MM.1S (cell line): ENCODE results near the gene PRRG4.
"Not testable (repeated sequence)": the region's sequence is repeated elsewhere in the genome, so short reads cannot be mapped to it uniquely, and the experiment has no call there.

Experiments
- DNase-seq: peaks from one replicate; pipeline ENCODE4 v3.0.0-alpha.2; 2015
- H2AFZ ChIP-seq: fragments of 300-600 bp; sonication (generic); 2 replicates; pipeline ENCODE4 v1.6.0; 2016; ENCODE audit warnings: antibody characterized with exemption, low read length
- H3F3A ChIP-seq: fragments of 300-600 bp; sonication (generic); 2 replicates; pipeline ENCODE4 v1.6.1; 2016; ENCODE audit warnings: mild to moderate bottlenecking, antibody characterized with exemption, low read length, moderate library complexity, mixed read lengths; ENCODE audit not compliant: insufficient read depth
- H3K27ac ChIP-seq: fragments of 300-600 bp; sonication (generic); 2 replicates; pipeline ENCODE4 v1.5.1; 2016; ENCODE audit warnings: mild to moderate bottlenecking, low read length
- H3K27me3 ChIP-seq: fragments of 300-600 bp; sonication (generic); replicated peaks from 2 replicates; pipeline ENCODE4 v1.6.0; 2016; ENCODE audit warnings: low read length; ENCODE audit not compliant: insufficient read depth
- H3K36me3 ChIP-seq: fragments of 300-600 bp; sonication (generic); replicated peaks from 2 replicates; pipeline ENCODE4 v1.6.1; 2016; ENCODE audit warnings: mild to moderate bottlenecking, low read length, mixed read lengths; ENCODE audit not compliant: insufficient read depth
- H3K4me1 ChIP-seq: fragments of 300-600 bp; sonication (generic); 2 replicates; pipeline ENCODE4 v1.6.1; 2016; ENCODE audit warnings: low read length, mixed read lengths
- H3K4me2 ChIP-seq: fragments of 300-600 bp; sonication (generic); 2 replicates; pipeline ENCODE4 v1.6.0; 2016; ENCODE audit warnings: low read depth, low read length
- H3K4me3 ChIP-seq: fragments of 300-600 bp; sonication (generic); 2 replicates; pipeline ENCODE4 v1.5.1; 2016; ENCODE audit warnings: low read length, mixed read lengths
- H3K79me2 ChIP-seq: fragments of 300-600 bp; sonication (generic); 2 replicates; pipeline ENCODE4 v1.6.1; 2016; ENCODE audit warnings: mixed run types, low read length, mixed read lengths
- H3K9ac ChIP-seq: fragments of 300-600 bp; sonication (generic); 2 replicates; pipeline ENCODE4 v1.6.1; 2016; ENCODE audit warnings: low read length, mixed read lengths
- H3K9me2 ChIP-seq: fragments of 300-600 bp; sonication (generic); replicated peaks from 2 replicates; pipeline ENCODE4 v1.6.1; 2016; ENCODE audit warnings: mild to moderate bottlenecking, low read length, mixed read lengths; ENCODE audit not compliant: insufficient read depth
- H3K9me3 ChIP-seq: fragments of 300-600 bp; sonication (generic); replicated peaks from 2 replicates; pipeline ENCODE4 v1.6.1; 2016; ENCODE audit warnings: mild to moderate bottlenecking, low read length, mixed read lengths; ENCODE audit not compliant: insufficient read depth
- H4K20me1 ChIP-seq: fragments of 300-600 bp; sonication (generic); 2 replicates; pipeline ENCODE4 v1.6.1; 2016; ENCODE audit warnings: mild to moderate bottlenecking, low read length, moderate library complexity, mixed read lengths; ENCODE audit not compliant: insufficient read depth
- CTCF ChIP-seq: fragments of 300-600 bp; sonication (generic); IDR thresholded peaks from 2 replicates; pipeline ENCODE4 v1.5.1; 2016; ENCODE audit warnings: antibody characterized with exemption, low read length, mixed read lengths
- EZH2 ChIP-seq: fragments of 300-600 bp; sonication (generic); optimal IDR thresholded peaks from 2 replicates; pipeline ENCODE3; 2017; ENCODE audit warnings: low read depth, mild to moderate bottlenecking, antibody characterized with exemption, low read length, mixed read lengths
- EZH2phosphoT487 ChIP-seq: fragments of 300-600 bp; sonication (generic); IDR thresholded peaks from 2 replicates; pipeline ENCODE4 v1.6.1; 2018; ENCODE audit warnings: antibody characterized with exemption, low read length

Gene PRRG4

GRCh38 chr11:32861850-32862577 lies 32.3 kb downstream of the PRRG4 start:
- no peak for DNase-seq
- no peak for TF ChIP-seq EZH2phosphoT487
- TF ChIP-seq CTCF: no peak
- no peak for TF ChIP-seq EZH2
- no peak overlapping the region for H3K4me2 ChIP-seq
- no peaks in the 10 kb centered on the region for H3K79me2 ChIP-seq
- no peaks in the 10 kb centered on the region for H3K27me3 ChIP-seq
- no peak overlapping the region for H3K9ac ChIP-seq
- no peaks in the 10 kb centered on the region for H3K4me1 ChIP-seq
- H3F3A ChIP-seq: 0 out of 2 replicates have a peak, but pooled peaks cover 2% of the 10 kb centered on the region
- no peak overlapping the region for H3K27ac ChIP-seq
- no peak overlapping the region for H3K4me3 ChIP-seq
- H3K9me3 ChIP-seq: no peaks in the 10 kb centered on the region
- no peaks in the 10 kb centered on the region for H3K9me2 ChIP-seq
- H2AFZ ChIP-seq: no peak overlapping the region
- H3K36me3 ChIP-seq: no peaks in the 10 kb centered on the region
- H4K20me1 ChIP-seq: no peaks in the 10 kb centered on the region

- Histone ChIP-seq H3K9me3 (no peaks in the 10 kb centered on the region), H3F3A (0 out of 2 replicates have a peak, but pooled peaks cover 3% of the 10 kb centered on the region), H3K27ac (no peak overlapping the region), H2AFZ (no peak overlapping the region), H3K36me3 (no peaks in the 10 kb centered on the region), H3K4me2 (no peak overlapping the region), H3K4me1 (no peaks in the 10 kb centered on the region), H3K4me3 (no peak overlapping the region), H4K20me1 (no peaks in the 10 kb centered on the region), H3K9me2 (no peaks in the 10 kb centered on the region), H3K79me2 (no peaks in the 10 kb centered on the region), H3K27me3 (no peaks in the 10 kb centered on the region), H3K9ac (no peak overlapping the region)
- no peak for DNase-seq
- TF ChIP-seq EZH2phosphoT487: no peak
- no peak for TF ChIP-seq CTCF
- TF ChIP-seq EZH2: no peak
Measured at GRCh38 chr11:32864555-32864954, 34.8 kb downstream of the PRRG4 start.

- H3K36me3 ChIP-seq, H3F3A ChIP-seq, H4K20me1 ChIP-seq, H3K79me2 ChIP-seq, H3K9ac ChIP-seq, H3K4me1 ChIP-seq, H3K27me3 ChIP-seq, H3K9me3 ChIP-seq, DNase-seq, H3K9me2 ChIP-seq, H3K27ac ChIP-seq, H2AFZ ChIP-seq, H3K4me3 ChIP-seq, H3K4me2 ChIP-seq: not testable (repeated sequence)
Measured at GRCh38 chr11:32868752-32869151, 39.0 kb downstream of the PRRG4 start.

- H3K4me2 ChIP-seq: no peak overlapping the region
- no peak overlapping the region for H3K27ac ChIP-seq
- no peak overlapping the region for H3K4me3 ChIP-seq
- no peak overlapping the region for H2AFZ ChIP-seq
- no peak for DNase-seq
- TF ChIP-seq EZH2phosphoT487: no peak
- peak; percentile 24 for TF ChIP-seq CTCF
- no peaks in the 10 kb centered on the region for H3K9me3 ChIP-seq
- no peaks in the 10 kb centered on the region for H3K79me2 ChIP-seq
- H4K20me1 ChIP-seq: no peaks in the 10 kb centered on the region
- H3K9ac ChIP-seq: no peak overlapping the region
- no peaks in the 10 kb centered on the region for H3K9me2 ChIP-seq
- H3K27me3 ChIP-seq: no peaks in the 10 kb centered on the region
- H3K36me3 ChIP-seq: no peaks in the 10 kb centered on the region
- no peaks in the 10 kb centered on the region for H3K4me1 ChIP-seq
- 0 out of 2 replicates have a peak, but pooled peaks cover 3% of the 10 kb centered on the region for H3F3A ChIP-seq
Measured at GRCh38 chr11:32870676-32871075, 40.9 kb downstream of the PRRG4 start.
